Lower leg skin (tissue), 3 donors: ENCODE data around the gene COQ2.

Experiments
- CTCF ChIP-seq, 3 donors: fragments of 450-650 bp; IDR thresholded peaks; one replicate each; pipeline ENCODE4 v1.5.1; 2016; ENCODE audit warnings: antibody characterized with exemption in 3 of 3, mild to moderate bottlenecking in 3 of 3, moderate library complexity in 2 of 3
- POLR2A ChIP-seq, 2 donors: fragments of 450-650 bp; IDR thresholded peaks; one replicate each; pipeline ENCODE4 v1.6.1; 2016 to 2017; ENCODE audit warnings: antibody characterized with exemption in 2 of 2, mild to moderate bottlenecking in 1 of 2, moderate library complexity in 1 of 2

- no peak for TF ChIP-seq CTCF (IDR thresholded peaks at IDR 0.05)
- no peak for TF ChIP-seq POLR2A (IDR thresholded peaks at IDR 0.05)
These were observed 54.8 kb downstream of the COQ2 start for GRCh38 chr4:83229791-83230190.
